SK-N-SH (cell line): ENCODE data around the gene IL13RA1. TPM values are rescaled to one million over a fixed set of nuclear protein-coding genes. Genes with fewer than 3 reads are reported as not detected.

Source experiments
- CTCF ChIA-PET: fragments of 300-600, 350-600 bp; formaldehyde crosslinking; extraction: SDS; loops from one replicate; lab custom pipeline; 2021; lab: Yijun Ruan, JAX
- POLR2A ChIA-PET: fragments of 350-600 bp; sonication (Branson Sonifier 250); formaldehyde crosslinking; extraction: SDS; loops from one replicate; lab custom pipeline; 2020; ENCODE audit warnings: antibody characterized with exemption, inconsistent platforms; lab: Yijun Ruan, JAX
- DNase-seq: peaks from one replicate; pipeline ENCODE4 v3.0.0; 2012
- H2AFZ ChIP-seq: fragments of 200-600 bp; sonication (generic); 2 replicates; pipeline ENCODE4 v1.8.1; 2016; ENCODE audit warnings: antibody characterized with exemption, mild to moderate bottlenecking, low read depth
- H3F3A ChIP-seq: fragments of 200-600 bp; sonication (generic); replicated peaks from 2 replicates; pipeline ENCODE3; 2016; ENCODE audit warnings: antibody characterized with exemption, mild to moderate bottlenecking; ENCODE audit not compliant: insufficient read depth
- H3K27ac ChIP-seq, 2 experiments: fragments of 200-500 bp in 1 of 2; fragments of 200-600 bp in 1 of 2; sonication (Bioruptor generic) in 1 of 2; sonication (generic), shearing (Covaris generic) in 1 of 2; 2 replicates each; pipeline versions ENCODE4 v1.5.1 to v1.6.1; 2014 to 2016; ENCODE audit warnings: low read depth in 2 of 2, inconsistent platforms in 1 of 2, low read length in 1 of 2, mild to moderate bottlenecking in 1 of 2, mixed read lengths in 1 of 2
- H3K27me3 ChIP-seq: fragments of 200-600 bp; sonication (generic), shearing (Covaris generic); 2 replicates; pipeline ENCODE4 v1.6.1; 2016; ENCODE audit warnings: mixed run types; ENCODE audit not compliant: insufficient read depth
- H3K36me3 ChIP-seq, 2 experiments: fragments of 200-500 bp in 1 of 2; fragments of 200-600 bp in 1 of 2; sonication (Bioruptor generic) in 1 of 2; sonication (generic) in 1 of 2; replicated peaks in 1 of 2; 2 replicates each; pipeline versions ENCODE3 to v1.5.1; 2014 to 2016; ENCODE audit warnings: low read length in 1 of 2, mild to moderate bottlenecking in 1 of 2; ENCODE audit not compliant: insufficient read depth in 2 of 2, control insufficient read depth in 1 of 2
- H3K4me1 ChIP-seq, 2 experiments: fragments of 200-500 bp in 1 of 2; fragments of 200-600 bp in 1 of 2; sonication (Bioruptor generic) in 1 of 2; sonication (generic), shearing (Covaris generic) in 1 of 2; 2 replicates each; pipeline versions ENCODE4 v1.5.1 to v1.6.1; 2014 to 2016; ENCODE audit warnings: low read depth in 1 of 2, low read length in 1 of 2, mixed run types in 1 of 2; ENCODE audit not compliant: insufficient read depth in 2 of 2, control insufficient read depth in 1 of 2
- H3K4me2 ChIP-seq: fragments of 200-600 bp; sonication (generic), shearing (Covaris generic); 2 replicates; pipeline ENCODE4 v1.6.1; 2017; ENCODE audit warnings: mixed run types
- H3K4me3 ChIP-seq, 2 experiments: fragments of 200-500 bp in 1 of 2; fragments of 200-600 bp in 1 of 2; sonication (Bioruptor generic) in 1 of 2; sonication (generic), shearing (Covaris generic) in 1 of 2; 2 replicates each; pipeline versions ENCODE4 v1.5.1 to v1.8.1; 2014 to 2016; ENCODE audit warnings: low read depth in 2 of 2, inconsistent platforms in 1 of 2, low read length in 1 of 2, mild to moderate bottlenecking in 1 of 2, mixed read lengths in 1 of 2, moderate library complexity in 1 of 2
- H3K79me2 ChIP-seq: fragments of 200-600 bp; sonication (generic); 2 replicates; pipeline ENCODE4 v1.8.1; 2017; ENCODE audit warnings: mild to moderate bottlenecking; ENCODE audit not compliant: insufficient read depth
- H3K9ac ChIP-seq: fragments of 200-600 bp; sonication (generic); 2 replicates; pipeline ENCODE4 v1.6.1; 2017; ENCODE audit warnings: mixed run types
- H3K9me2 ChIP-seq: fragments of 200-600 bp; sonication (generic); 2 replicates; pipeline ENCODE4 v1.6.1; 2017; ENCODE audit warnings: mixed run types
- H3K9me3 ChIP-seq: fragments of 200-600 bp; sonication (generic); 2 replicates; pipeline ENCODE4 v1.6.1; 2017; ENCODE audit warnings: mixed run types, mild to moderate bottlenecking, moderate library complexity
- H4K20me1 ChIP-seq: fragments of 200-600 bp; sonication (generic); 2 replicates; pipeline ENCODE4 v1.6.1; 2017; ENCODE audit warnings: mild to moderate bottlenecking, mixed run types; ENCODE audit not compliant: insufficient read depth
- CHD2 ChIP-seq: fragments of 150-350 bp; IDR thresholded peaks from 2 replicates; pipeline ENCODE4 v1.6.1; 2018; ENCODE audit warnings: low read length; ENCODE audit not compliant: partially characterized antibody
- ELF1 ChIP-seq: IDR thresholded peaks from 2 replicates; pipeline ENCODE4 v1.4.0; 2012
- EP300 ChIP-seq, 2 experiments: IDR thresholded peaks; 2 replicates each; pipeline versions ENCODE4 v1.4.0 to v1.6.1; 2012; ENCODE audit warnings: borderline replicate concordance in 1 of 2, low read depth in 1 of 2, low read length in 1 of 2
- FOXJ3 ChIP-seq: sonication (generic); formaldehyde crosslinking; IDR thresholded peaks from 2 replicates; pipeline ENCODE4 v1.5.1; 2020; ENCODE audit warnings: mild to moderate bottlenecking, missing genetic modification reagents
- GABPA ChIP-seq: IDR thresholded peaks from 2 replicates; pipeline ENCODE4 v1.4.0; 2012; ENCODE audit warnings: low read depth, mild to moderate bottlenecking
- JUND ChIP-seq: IDR thresholded peaks from 2 replicates; pipeline ENCODE4 v1.4.0; 2012
- MEF2A ChIP-seq: IDR thresholded peaks from 2 replicates; pipeline ENCODE4 v1.4.0; 2012; ENCODE audit warnings: low read depth, borderline replicate concordance
- MXI1 ChIP-seq: IDR thresholded peaks from 2 replicates; pipeline ENCODE4 v1.6.1; 2012; ENCODE audit warnings: mild to moderate bottlenecking, low read depth, low read length, improper control_type of control experiment
- NFIC ChIP-seq: IDR thresholded peaks from 2 replicates; pipeline ENCODE4 v1.4.0; 2012; ENCODE audit warnings: borderline replicate concordance
- POLR2AphosphoS5 ChIP-seq: IDR thresholded peaks from 2 replicates; pipeline ENCODE4 v1.6.1; 2012; ENCODE audit warnings: low read depth, low read length
- RAD21 ChIP-seq: IDR thresholded peaks from 2 replicates; pipeline ENCODE4 v1.6.1; 2012; ENCODE audit warnings: mild to moderate bottlenecking, low read length
- REST ChIP-seq: IDR thresholded peaks from 2 replicates; pipeline ENCODE4 v1.6.1; 2012; ENCODE audit warnings: mild to moderate bottlenecking, low read depth, low read length, moderate library complexity
- RFX5 ChIP-seq: IDR thresholded peaks from 2 replicates; pipeline ENCODE4 v1.6.1; 2012; ENCODE audit warnings: mild to moderate bottlenecking, improper control_type of control experiment, low read length
- RXRA ChIP-seq: IDR thresholded peaks from 2 replicates; pipeline ENCODE4 v1.4.0; 2012; ENCODE audit warnings: low read depth, mild to moderate bottlenecking, borderline replicate concordance
- SIN3A ChIP-seq: IDR thresholded peaks from 2 replicates; pipeline ENCODE4 v1.6.1; 2012; ENCODE audit warnings: low read depth, mild to moderate bottlenecking, low read length, moderate library complexity, borderline replicate concordance
- SMC3 ChIP-seq: IDR thresholded peaks from 2 replicates; pipeline ENCODE4 v1.6.1; 2012; ENCODE audit warnings: low read depth, low read length, improper control_type of control experiment
- TAF1 ChIP-seq: IDR thresholded peaks from 2 replicates; pipeline ENCODE4 v1.6.1; 2012; ENCODE audit warnings: low read depth, mild to moderate bottlenecking, low read length, moderate library complexity, borderline replicate concordance
- TCF12 ChIP-seq: IDR thresholded peaks from 2 replicates; pipeline ENCODE4 v1.4.0; 2012
- TEAD4 ChIP-seq: IDR thresholded peaks from 2 replicates; pipeline ENCODE4 v1.4.0; 2012; ENCODE audit warnings: mild to moderate bottlenecking, borderline replicate concordance; ENCODE audit not compliant: insufficient read depth
- ZBTB33 ChIP-seq: IDR thresholded peaks from 2 replicates; pipeline ENCODE4 v1.4.0; 2012; ENCODE audit warnings: low read depth, borderline replicate concordance
- WGBS: methylation state at CpG from one replicate; pipeline ENCODE4 v1.1.6; 2017; ENCODE audit warnings: low lambda C conversion rate; 5-methylcytosine and 5-hydroxymethylcytosine counted together
- polyA plus RNA-seq, 3 experiments: library from polyadenylated mRNA; depleted of rRNA; stranded (reverse); fragments of >200 nt; gene quantifications; 2 replicates each; pipeline ENCODE4 v1.2.3, GENCODE V29; 2012
- TF ChIP-seq, protein P1 (sequence below): IDR thresholded peaks from 2 replicates; pipeline ENCODE4 v1.4.0; 2012; ENCODE audit warnings: low read depth, borderline replicate concordance
- TF ChIP-seq, protein P2 (sequence below): IDR thresholded peaks from 2 replicates; pipeline ENCODE4; 2012

IL13RA1 gene
- polyA plus RNA-seq, 1 of the 3 experiments (the other 2 are of a cell fraction), result 27.0 TPM

- Histone ChIP-seq H3K4me3 (no peak overlapping the region), H3K9me2 (no peaks in the 10 kb centered on the region), H4K20me1 (no peaks in the 10 kb centered on the region), H2AFZ (no peak overlapping the region), H3F3A (no peaks in the 10 kb centered on the region), H3K36me3 (no peaks in the 10 kb centered on the region), H3K9ac (no peak overlapping the region), H3K79me2 (peaks cover 12% of the 10 kb centered on the region; the same call in 1 of the 2 replicates), H3K9me3 (no peaks in the 10 kb centered on the region), H3K27me3 (no peaks in the 10 kb centered on the region), H3K27ac (no peak overlapping the region), H3K4me2 (no peak overlapping the region), H3K4me1 (peaks cover 0 to 3% of the 10 kb centered on the region in 2 experiments; a peak in 2 of 4 replicates)
- DNase-seq, result no peak
- POLR2A ChIA-PET, result no interaction called here
- CTCF ChIA-PET, result no interaction called here
- WGBS, result 73% methylated on average over 5 of the region's 5 CpGs
- TF ChIP-seq EP300 (IDR thresholded peaks at IDR 0.05; ENCODE audit: borderline replicate concordance in 1 of 2, low read depth in 1 of 2, low read length in 1 of 2) (no peak), GABPA (no peak), TCF12 (no peak), JUND (no peak), REST (no peak), SIN3A (no peak), RXRA (no peak)
- TF ChIP-seq, protein P1, sequence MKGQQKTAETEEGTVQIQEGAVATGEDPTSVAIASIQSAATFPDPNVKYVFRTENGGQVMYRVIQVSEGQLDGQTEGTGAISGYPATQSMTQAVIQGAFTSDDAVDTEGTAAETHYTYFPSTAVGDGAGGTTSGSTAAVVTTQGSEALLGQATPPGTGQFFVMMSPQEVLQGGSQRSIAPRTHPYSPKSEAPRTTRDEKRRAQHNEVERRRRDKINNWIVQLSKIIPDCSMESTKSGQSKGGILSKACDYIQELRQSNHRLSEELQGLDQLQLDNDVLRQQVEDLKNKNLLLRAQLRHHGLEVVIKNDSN, result no peak
Observed at GRCh38 chrX:118724365-118724764, 3.0 kb upstream of the IL13RA1 start.

DNA sequence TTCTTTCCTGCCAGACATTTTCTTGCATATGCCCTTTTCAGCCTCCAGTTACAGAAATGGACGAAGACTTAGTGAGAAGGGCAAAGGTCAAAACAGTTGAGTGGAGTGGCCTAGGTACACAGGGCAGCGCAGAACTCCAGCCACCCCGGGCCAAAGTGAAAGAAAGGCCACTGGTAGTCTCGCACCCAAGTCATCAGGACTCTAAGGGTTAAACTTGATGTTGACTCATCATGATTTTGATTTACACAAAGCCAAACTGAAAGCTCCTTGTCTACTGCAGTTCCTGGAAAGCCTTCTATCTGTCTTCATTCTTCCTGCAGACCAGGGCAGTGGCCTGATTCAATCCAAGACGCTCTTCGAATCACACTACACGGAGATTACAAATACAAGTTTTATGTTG lies 2.6 kb upstream of the IL13RA1 start:
- POLR2A ChIA-PET, result no interaction called here
- H3K4me3 ChIP-seq, result no peak overlapping the region

More for the DNA sequence above, 2.6 kb upstream of the IL13RA1 start:
- Histone ChIP-seq H2AFZ (no peak overlapping the region), H3K4me1 (peaks cover 0 to 3% of the 10 kb centered on the region in 2 experiments; a peak in 2 of 4 replicates), H3K27me3 (no peaks in the 10 kb centered on the region), H3K9me3 (no peaks in the 10 kb centered on the region), H3K9me2 (no peaks in the 10 kb centered on the region), H3K9ac (no peak overlapping the region), H3K79me2 (peaks cover 14% of the 10 kb centered on the region; the same call in 1 of the 2 replicates), H3K4me2 (no peak overlapping the region), H3F3A (no peaks in the 10 kb centered on the region), H4K20me1 (no peaks in the 10 kb centered on the region), H3K36me3 (no peaks in the 10 kb centered on the region), H3K27ac (no peak overlapping the region)
- CTCF ChIA-PET, result no interaction called here
- DNase-seq, result no peak
- TF ChIP-seq NFIC (no peak), GABPA (no peak), SMC3 (no peak), ELF1 (no peak), TEAD4 (no peak), MXI1 (no peak), TAF1 (no peak), JUND (no peak), MEF2A (no peak), CHD2 (no peak), RXRA (no peak), SIN3A (no peak), FOXJ3 (CRISPR knock-in tag) (no peak), EP300 (IDR thresholded peaks at IDR 0.05; ENCODE audit: borderline replicate concordance in 1 of 2, low read depth in 1 of 2, low read length in 1 of 2) (no peak), RFX5 (no peak), POLR2AphosphoS5 (no peak), RAD21 (no peak), ZBTB33 (no peak)
- TF ChIP-seq, protein P2, sequence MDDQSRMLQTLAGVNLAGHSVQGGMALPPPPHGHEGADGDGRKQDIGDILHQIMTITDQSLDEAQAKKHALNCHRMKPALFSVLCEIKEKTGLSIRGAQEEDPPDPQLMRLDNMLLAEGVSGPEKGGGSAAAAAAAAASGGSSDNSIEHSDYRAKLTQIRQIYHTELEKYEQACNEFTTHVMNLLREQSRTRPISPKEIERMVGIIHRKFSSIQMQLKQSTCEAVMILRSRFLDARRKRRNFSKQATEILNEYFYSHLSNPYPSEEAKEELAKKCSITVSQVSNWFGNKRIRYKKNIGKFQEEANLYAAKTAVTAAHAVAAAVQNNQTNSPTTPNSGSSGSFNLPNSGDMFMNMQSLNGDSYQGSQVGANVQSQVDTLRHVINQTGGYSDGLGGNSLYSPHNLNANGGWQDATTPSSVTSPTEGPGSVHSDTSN, result no peak
- WGBS, result 34% methylated on average over 7 of the region's 7 CpGs
